Hypothalamus (tissue), 51 donors: ENCODE results near the gene DNAH11.
"Not testable (repeated sequence)": the region's sequence is repeated elsewhere in the genome, so short reads cannot be mapped to it uniquely, and the experiment has no call there.

Experiments used
- DNase-seq, 51 donors: peaks; one replicate each; lab custom pipeline; 2025; lab: John Stamatoyannopoulos, UW

The DNAH11 gene

DNA sequence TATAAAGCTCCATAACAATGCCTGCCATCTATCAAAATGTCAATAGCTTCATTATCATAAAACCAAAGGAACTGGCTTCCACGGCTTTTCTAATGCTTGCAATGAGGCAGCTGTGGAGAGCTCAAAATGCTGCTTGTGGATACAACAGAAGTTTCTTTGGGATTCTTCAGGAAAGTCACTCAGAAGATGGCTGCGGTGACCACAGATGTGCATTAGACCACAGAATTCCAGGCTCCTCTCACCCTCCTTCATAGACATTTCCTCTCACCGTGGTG is 325.7 kb downstream of the DNAH11 start:
- no peak for DNase-seq

DNA sequence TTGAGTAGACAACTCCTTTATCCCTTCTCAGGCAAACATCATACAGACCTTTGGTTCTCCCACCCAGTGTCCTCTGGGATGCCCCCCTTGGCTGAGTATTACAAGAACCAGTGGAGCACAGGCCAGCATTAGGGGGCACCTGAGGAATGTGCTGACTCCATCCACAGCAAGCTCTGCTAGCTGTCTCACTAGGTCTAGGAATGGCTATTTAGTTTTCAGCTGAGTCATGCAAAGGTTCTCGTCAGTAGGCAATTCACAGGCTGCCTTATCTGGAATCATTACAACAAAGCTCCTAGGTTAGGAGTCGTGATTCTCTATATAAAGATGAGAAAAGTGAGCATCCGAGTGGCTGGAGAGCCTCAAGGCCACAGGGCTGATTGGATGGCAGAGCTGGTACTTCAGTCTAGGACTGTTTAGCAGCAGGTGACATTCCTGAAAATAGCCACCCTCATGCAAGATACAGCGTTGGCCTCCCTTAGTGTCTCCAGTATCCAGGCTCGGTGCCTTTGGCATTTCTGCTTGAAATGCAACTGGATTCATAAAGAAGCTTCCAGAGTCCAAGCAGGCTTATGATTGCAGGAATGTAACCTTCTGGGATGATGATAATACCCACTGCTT is 327.1 kb downstream of the DNAH11 start:
- no peak for DNase-seq

DNA sequence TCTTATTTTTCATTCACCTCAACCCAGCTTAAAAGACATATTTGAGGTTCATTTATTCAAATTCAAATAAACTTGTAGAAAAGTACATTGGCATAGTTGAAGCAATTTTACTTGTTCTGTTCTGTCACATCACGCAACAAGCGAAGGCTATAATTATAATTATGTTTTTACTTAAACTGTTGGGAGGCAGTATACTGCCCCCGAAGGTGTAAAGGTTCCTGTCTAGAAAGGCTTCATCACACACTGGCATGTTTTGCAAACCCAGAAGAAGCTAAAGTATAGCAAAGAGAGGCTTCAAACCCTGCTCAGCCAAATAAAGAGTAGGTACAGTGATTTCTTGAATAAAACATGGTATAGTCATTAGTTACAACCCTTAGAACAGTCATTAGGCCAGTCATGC is 340.2 kb downstream of the DNAH11 start:
- DNase-seq = no peak

DNA sequence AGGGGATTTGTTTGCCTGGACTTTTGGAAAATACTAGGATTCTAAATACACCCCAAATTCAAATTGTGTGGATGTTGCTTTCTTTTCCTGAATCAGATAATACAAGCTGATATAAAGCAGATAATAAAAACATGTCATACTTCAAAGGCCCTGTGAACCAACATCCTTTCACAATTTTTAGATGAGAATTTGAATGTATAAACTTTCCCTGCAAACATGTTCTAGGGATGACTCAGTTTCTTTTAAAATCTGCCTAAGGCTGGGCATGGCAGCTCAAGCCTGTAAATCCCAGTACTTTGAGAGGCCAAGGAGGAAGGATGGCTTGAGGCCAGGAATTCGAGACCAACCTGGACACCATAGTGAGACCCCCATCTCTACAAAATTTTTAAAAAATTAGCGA is 340.7 kb downstream of the DNAH11 start:
- DNase-seq = not testable (repeated sequence)

DNA sequence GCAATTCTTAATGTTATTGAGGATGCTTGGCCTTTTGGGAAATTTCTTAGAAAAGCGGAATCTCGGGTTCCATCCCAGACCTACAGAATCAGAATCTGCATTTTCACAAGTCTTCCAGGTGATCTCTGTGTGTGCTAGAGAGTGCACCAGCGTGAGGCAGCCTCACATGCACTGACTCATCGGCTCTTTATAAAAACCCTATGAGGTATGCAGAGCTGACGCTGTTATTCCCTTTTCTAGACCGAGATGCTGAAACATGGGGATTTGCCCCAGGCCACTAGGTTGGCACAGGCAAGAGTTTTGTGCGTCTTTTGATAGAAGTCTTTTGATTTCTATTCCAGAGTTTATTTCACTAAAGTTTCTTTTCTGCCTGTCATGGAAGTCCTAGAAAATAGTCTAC is 341.7 kb downstream of the DNAH11 start:
- no peak for DNase-seq

DNA sequence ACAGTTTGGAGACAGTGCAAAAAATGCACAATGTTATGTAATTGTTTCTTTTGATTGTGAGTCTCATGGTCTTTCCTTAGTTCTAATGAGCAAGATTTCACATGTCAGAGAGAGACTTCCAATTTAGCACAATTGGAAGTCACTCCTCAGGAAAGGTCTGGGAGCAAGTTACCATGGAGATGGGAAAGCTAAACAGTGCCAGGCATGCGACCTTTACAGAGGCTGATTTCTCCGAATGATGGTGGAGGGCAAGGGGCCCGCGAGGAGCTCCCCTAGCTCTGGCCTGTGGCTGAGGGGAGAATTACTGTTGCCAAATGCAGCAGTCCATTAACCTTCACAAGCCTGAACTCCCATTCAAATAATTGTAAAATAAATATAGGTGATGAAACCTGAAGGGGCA is 343.6 kb downstream of the DNAH11 start:
- DNase-seq = no peak

DNA sequence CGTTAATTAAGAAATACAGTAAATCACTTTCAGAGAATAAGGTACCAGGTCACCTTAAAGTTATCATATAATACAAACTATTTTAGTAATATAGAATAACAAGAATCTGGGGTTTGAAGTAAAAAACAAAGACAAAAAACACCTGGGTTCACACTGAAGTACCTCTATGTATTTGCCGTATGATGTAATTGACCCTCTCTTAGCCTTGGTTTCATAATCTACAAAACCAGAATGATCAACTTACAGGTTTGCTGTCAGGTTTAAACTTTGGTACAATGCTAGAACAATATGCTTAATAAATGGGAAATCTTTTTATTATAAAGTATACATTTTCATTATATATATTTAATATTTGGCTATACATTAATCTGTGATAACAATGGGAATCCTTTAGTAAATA is 344.5 kb downstream of the DNAH11 start:
- DNase-seq = no peak

DNA sequence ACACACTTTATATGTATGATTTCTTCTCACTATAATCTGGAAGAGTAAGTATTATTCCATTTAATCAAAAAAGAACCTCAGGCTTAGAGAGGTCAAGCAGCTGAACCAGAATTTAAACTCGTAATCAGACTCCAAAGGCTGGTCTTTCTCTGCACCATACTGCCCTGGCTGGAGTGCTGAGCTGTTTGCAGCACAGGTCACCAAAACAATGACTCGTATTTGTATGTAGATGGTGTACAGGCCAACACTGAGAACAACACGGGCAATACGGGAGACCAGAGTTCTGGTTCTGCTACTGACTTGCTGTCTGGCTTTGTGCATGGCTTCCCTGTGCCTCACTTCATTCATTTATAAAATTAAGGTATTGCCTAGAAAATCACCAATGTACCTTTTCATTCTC is 344.9 kb downstream of the DNAH11 start:
- no peak for DNase-seq

DNA sequence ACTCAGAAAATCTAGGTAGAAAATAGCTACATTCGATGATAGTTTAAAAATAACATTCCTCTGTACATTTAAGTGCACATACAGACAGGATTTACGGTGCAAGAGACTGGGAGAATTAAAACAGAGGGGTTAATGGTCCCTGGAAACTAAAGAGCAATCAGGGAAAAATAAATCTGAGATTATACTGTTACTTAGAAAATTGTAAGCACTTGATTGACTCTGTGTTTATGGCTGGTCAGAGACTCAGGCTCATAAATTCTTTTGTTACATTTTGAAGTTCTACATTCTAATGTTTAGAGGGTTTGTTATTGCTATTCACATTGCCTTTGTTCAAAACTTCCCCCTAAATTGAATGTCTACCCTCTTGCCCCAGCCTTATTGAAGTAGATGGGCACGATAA is 348.5 kb downstream of the DNAH11 start:
- DNase-seq = no peak

DNA sequence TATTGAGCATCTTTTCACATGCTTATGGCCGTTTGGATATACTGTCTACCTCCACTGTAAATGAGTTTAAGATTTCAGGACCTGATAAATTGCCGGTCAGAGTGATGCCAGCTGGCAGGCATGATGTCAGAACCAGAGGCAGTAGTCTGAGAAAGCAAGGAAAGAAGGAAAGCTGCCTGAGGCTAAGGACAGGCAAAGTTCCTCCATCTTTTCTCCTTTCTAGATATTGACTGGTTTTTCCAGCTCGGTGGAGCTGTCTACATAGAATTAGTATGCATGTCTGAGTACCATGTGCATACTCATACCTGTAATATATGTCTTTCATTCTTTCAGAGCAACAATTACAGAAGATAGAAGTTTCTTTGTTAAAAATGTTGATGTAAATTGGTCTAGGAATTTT is 350.6 kb downstream of the DNAH11 start:
- no peak for DNase-seq

DNA sequence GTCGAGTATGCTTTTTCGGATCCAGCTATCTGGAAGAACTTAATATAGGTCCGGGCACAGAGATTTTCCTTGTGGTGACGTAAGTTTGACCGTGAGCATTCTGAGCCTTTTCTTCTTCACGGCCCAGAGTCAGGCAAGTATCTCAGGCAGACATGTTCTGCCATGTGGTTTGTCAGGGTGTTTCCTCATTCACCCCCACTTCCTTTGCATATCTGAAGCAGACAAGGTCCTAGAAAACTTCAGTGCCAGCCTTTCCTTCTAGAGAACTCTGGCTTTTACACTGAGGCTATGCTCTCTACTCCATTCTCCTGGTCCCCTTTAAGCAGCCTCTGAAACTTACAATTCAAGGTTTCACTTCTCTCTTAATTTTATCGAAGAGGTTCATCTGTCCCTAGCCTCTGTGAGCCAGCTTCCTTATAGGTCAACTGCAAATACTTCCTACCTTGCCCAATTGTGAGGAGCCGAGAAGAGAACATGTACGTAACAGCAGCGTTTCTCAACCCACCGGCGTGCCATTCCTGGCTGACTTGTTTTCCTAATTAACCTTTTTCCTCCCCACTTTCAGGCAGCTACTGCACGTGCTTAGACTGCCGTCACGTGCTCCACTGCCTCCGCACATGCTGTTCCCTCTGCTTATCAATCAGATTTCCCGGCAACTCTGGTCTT is 355.6 kb downstream of the DNAH11 start:
- DNase-seq = peak in 1 of 51 donors; percentile 25

DNA sequence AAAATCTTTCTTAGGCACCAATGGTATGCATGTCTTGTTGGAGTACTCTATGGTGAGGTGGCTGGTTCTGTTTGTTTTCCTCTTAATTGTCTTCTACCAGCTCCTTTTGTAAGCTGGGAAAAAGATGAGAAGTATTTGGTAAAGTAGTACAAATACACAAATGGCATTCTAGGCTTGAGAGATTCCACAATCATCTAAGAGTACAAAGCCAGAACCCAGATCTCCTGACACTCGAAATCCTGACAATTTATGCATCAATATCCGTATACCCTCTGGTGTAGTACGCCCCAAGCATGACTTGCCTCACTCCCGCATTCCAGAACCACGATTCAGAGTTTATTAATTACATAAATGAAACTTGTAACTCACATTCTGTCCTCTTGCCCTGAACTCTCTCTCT is 359.4 kb downstream of the DNAH11 start:
- DNase-seq = no peak

DNA sequence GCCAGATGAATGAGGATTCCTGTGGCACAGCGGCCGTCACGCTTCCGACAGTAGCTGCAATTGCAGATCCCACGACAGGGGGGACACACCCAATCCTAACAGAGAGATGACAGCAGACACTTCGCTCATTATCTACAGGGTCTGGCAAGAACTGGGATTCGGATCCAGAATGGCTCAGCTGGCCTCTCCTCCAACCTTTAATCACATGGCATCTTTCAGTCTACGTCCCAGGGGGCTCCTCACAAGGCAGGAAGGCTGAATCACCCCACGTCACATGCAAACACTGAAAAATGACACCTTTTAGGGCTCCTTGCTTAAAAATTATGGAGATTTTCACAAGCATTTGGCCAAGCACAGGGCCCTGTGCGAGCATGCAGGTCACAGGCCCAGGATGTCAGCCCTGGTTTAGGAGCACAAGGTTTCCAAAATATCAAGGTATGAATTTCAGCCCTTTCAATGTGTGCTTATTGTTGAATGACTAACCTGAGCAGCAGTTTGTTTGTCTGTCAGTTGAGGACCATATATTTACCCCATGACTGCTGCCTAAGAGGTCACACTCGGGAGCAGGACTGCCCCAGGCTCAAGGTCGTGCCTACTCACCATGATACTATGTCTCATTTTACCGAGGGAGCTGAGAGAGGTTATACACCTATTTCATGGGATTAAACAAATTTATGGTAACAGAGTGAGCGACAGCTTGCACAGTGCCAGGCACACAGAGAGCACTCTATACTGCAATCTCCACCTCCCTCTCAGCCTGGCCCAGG is 360.4 kb downstream of the DNAH11 start:
- no peak for DNase-seq

DNA sequence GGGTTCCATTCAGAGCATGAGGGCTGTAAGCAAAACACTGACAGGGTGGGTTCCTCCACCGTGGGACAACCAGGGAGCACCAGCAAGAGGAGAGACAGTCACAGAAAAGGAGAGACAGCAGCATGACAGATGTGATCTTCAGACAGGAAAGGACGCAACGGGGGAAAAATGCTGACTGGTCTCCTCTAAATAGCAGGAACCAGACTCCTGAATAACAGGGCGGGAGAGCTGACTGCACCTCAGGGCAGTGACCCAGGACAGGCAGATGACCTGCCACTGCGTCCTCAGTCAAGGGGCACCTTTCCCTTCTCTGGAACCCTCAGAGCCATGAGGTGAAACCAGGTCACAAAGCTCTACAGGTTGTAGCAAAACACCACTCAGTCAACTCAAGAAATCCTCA is 365.9 kb downstream of the DNAH11 start:
- no peak for DNase-seq

DNA sequence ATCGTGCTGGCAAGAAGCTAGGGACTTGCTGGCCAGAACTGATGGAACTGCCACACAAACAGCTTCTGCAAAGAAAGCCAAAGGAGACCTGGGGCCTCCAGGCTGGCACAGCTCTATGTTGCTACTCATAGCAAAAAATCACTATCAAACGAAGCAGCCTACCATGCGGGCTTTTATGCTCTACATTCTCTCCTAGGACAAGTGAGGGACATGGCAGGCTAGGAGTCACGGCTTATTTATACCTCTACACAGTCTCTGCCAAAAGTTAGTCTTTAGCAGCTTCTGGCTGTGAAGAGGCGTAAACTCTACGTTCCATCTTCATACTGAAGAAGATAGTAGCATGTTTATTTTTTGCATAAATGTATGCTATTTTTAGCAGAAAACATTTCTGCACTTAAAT is 367.4 kb downstream of the DNAH11 start:
- DNase-seq = no peak

DNA sequence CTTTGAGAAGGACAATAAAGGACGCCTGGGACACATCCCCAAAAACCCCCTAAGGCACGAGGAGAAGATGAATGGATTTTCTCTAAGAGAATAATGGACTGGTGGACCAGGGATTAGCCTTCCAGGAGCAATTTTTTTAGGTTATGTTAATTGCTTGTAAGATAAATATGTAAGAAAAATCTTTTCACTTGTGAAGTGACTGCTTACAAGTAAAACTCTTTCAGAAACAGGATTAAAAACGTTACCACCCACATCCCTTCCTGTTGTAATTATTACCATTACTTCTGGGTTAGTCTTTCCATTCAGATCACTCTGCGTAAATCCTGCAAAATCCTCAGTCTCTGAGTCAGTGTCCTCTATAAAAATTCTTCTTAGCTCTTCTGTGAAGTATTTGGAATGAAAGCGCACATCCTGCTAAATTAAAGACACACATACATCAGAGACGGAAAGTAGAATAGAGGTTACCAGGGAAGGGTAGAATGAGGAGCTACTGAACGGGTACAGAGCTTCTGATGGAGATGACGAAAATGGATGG is 368.6 kb downstream of the DNAH11 start:
- peak in 1 of 51 donors; percentile 2 for DNase-seq

DNA sequence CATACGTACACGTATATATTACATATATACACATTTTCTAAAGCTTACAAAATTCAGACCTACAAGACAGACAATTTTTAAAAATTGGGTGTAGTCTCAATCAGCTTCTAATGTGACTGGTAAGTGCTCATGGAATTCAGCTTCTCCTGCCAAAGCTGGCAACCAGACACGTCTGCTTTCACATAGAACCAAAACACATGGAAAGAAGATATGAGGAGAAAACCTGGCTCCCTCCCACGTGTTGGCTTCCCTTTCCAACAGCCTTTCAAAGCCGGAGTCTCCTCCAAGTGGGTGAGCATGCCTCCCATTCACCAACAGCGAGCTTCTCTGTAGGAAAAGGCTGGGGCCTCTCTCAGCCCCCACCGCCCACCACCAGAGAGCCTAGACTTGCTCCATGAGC is 369.5 kb downstream of the DNAH11 start:
- DNase-seq = peak in 1 of 51 donors; percentile 3

DNA sequence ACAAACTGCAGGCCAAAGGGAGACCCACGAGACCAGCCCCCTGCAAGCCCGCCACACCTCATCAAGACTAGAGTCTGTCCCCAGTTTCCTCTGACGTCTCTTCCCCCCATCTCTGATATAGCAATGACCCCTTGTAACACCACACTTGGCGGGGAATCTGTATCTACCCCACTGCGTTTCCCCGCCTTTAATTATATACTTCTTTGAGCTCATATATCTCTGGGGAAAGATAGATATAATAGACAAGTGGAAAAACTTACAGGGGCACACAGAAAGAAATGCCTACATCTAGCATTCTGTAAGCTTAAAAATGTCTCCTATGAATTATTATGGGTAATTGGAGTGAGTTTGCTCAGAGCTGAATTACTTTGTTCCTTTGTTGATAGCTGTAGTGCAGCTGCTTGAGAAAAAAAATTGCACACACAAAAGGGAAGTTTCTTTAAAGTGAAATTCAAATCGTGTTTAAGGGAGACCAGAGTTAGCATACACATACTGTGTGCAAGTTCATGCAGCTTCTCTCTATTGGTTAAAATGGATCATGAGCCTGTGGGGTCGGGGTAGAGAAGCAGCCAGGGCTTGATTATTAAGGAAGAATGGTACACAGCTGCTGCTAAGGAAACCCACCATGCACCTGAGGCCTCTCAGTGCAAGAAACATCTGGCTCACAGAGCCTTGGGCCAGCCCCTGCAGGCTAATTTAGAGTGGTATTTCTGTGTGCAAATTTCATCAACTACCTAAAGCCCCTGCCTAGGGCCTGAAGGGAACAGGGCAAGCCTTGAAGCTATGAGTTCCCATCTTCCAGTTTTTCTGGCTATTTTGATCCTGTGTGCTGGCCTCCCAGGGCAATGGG is 370.3 kb downstream of the DNAH11 start:
- DNase-seq = no peak

DNA sequence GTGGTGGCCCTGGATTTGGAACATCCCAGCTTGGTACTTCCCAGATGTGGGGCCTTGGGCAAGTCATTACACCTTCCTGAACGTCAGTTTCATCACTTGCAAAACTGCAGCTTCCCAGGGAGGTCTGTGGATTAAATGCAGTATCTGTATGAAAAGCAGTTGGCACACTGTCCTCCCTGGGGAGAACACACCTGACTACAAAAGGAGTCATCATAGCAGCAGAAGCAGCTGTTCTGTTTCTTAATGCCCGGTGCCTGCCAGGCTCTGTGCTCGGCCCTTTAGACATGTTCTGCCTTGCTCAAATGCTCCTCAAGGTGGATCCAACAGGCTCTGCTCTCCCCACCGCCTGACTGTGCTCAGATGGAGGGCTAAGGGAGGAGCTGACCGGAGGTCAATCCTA is 371.8 kb downstream of the DNAH11 start:
- no peak for DNase-seq

DNA sequence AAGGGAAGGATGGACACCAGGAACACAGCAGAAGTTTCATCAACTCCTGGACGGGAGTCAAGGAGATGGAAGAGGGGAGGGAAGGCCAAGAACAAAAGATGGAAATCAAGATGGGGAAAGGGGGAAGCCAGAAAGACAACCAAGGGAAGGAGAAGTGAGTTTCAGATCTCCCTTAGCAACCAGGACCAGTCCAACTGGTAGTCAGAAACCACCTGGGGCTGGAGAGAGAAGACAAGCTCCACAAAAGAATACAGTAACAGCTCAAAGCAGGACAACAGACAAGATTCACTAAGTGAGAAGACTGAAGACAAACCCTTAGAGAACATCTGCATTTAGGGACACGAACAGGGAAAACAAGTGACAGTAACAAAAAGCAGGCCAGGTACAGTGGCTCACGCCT is 372.3 kb downstream of the DNAH11 start:
- DNase-seq = no peak

DNA sequence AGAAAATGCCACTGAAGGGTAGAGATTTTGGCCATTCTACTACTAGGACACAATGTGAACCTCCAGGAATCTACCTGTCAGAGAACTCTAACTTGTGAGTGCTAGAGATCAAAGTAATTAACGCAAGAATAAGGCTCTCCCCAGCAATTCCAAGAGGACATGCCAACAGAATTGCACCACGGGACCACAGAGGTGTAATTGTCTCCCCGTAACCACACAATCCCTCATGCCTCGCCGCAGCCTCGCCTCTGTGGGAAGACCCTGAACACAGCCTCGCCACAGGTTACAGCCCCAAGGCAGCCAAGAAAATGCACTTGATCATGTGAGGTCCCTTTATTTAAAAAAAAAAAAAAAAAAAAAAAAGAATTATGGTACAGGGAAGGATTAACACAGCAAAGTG is 373.3 kb downstream of the DNAH11 start:
- DNase-seq = no peak
